ENCODE measurements around the gene C1QTNF3. TPM values are rescaled to one million over a fixed set of nuclear protein-coding genes. Genes with fewer than 3 reads are reported as not detected.
A peak's percentile ranks its signal among the peaks of the same experiment; 100 is the strongest.

Gene C1QTNF3
- total RNA-seq, 1 donor = 1.9 TPM

DNA sequence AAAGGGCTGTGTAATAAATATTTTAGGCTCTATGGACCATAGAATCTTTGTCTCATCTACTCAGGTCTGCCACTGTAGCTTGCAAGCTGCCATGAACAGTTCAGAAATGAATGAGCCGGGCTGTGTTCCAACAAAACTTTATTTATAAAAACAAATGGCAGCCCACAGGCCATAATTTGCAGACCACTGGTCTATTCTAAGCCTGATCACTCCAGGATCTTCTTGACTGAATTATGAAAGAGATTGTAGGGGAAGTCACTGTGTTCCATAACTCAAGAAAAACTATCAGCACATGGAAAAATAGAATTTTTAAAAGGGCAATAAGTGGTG lies 11.4 kb upstream of the C1QTNF3 start:
- DNase-seq (ENCODE audit: low read depth) = no peak
- TF ChIP-seq, protein P1, sequence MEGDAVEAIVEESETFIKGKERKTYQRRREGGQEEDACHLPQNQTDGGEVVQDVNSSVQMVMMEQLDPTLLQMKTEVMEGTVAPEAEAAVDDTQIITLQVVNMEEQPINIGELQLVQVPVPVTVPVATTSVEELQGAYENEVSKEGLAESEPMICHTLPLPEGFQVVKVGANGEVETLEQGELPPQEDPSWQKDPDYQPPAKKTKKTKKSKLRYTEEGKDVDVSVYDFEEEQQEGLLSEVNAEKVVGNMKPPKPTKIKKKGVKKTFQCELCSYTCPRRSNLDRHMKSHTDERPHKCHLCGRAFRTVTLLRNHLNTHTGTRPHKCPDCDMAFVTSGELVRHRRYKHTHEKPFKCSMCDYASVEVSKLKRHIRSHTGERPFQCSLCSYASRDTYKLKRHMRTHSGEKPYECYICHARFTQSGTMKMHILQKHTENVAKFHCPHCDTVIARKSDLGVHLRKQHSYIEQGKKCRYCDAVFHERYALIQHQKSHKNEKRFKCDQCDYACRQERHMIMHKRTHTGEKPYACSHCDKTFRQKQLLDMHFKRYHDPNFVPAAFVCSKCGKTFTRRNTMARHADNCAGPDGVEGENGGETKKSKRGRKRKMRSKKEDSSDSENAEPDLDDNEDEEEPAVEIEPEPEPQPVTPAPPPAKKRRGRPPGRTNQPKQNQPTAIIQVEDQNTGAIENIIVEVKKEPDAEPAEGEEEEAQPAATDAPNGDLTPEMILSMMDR (IDR thresholded peaks at IDR 0.05; ENCODE audit: insufficient read depth, low read length) = no peak
- H3K4me3 ChIP-seq (ENCODE audit: low read depth, low read length) = no peak overlapping the region

DNA sequence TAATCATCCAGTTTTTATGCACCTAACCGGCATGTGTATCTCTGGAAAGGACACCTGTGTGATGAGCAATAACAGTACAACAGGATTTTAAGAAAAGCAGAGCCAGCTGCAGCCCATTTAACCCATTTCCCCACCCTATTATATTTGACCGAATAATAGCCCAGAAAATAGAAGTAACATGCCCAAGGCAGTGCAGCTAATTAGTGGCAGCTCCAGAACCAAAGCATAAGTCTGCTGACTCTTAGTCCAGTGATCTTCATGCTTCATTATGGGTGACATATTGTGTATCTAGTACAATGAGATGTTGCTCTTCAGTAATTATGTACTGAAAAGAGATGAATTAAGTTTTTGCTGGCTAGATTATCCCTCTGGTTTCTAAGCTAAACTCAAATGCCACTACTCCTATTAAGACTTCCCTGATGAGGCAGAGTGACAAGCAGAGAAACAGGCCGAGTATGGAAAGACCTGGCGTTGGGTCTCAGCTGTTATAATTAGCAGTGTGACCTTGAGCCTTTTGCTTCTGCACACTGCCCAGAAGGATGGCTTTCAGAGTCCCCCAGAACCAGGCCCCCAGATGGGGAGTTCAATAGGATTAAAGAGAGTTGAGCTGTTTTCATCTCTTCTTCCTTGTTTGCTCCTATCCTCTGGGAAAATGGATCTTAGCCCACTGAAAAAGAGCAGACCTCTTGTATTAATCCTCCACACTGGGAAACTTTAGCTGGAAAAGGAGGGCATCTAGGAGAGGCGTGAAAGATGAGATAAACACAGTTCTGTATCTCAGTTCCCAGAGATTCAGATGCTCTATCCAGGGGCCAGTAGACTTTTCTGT lies 10.8 kb upstream of the C1QTNF3 start:
- TF ChIP-seq, protein P1 (IDR thresholded peaks at IDR 0.05; ENCODE audit: insufficient read depth, low read length) = no peak

DNA sequence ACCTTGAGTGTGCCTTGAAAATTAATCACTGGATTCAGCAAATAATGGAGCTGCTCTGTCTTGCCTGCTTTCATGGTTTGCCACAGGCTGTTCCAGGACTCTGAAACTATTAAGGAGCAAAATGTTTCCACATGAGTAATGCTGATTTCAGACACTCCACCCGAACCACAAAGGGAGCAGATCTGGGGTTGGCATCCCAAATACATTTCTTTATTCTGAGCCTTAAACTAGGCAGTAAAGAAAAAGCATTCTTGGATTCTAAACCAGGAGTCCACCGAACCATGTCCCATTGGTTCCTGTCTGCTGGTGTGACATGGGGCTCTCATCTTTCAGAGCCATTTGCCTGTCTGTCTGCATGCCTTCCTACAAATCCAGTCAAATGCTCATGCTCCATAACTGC lies 10.1 kb upstream of the C1QTNF3 start:
- TF ChIP-seq, protein P1 (IDR thresholded peaks at IDR 0.05; ENCODE audit: insufficient read depth, low read length) = no peak
- H3K4me3 ChIP-seq (ENCODE audit: low read depth, low read length) = no peak overlapping the region

More for the DNA sequence above, 10.8 kb upstream of the C1QTNF3 start:
- no peak overlapping the region for H3K4me3 ChIP-seq (ENCODE audit: low read depth, low read length)
- no peak for DNase-seq (ENCODE audit: low read depth)

DNA sequence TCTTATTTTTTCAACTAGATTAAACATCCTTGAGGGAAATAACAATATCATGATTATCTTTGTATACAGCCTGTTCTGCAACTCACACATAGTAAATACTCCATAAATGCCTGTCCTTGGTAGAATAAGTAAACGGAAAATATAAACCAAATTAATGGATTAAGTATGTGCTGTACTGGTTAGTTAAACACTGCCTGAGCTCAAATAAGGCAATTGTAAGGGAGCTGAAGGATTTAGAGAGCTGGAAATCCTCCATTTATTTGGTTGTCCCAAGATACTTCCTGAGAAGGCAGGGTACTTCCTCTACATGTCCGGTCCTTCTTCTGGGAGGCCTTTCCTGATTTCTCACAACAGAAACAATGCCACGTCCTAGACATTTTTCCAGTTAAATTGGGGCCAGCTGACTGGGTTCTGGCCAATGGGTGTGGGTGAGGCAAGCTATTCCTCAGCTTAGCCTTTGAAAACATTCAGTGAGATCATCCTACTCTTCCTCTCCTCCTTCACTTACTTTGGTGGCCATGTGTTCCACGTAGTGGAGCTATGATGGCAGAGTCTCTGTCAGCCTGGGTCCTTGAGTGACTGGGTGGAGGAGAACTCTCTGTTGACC lies 8.5 kb upstream of the C1QTNF3 start:
- peak; percentile 49 for DNase-seq (ENCODE audit: low read depth)
- TF ChIP-seq, protein P1 (IDR thresholded peaks at IDR 0.05; ENCODE audit: insufficient read depth, low read length) = no peak
- no peak overlapping the region for H3K4me3 ChIP-seq (ENCODE audit: low read depth, low read length)

More for the DNA sequence above, 10.1 kb upstream of the C1QTNF3 start:
- peak; percentile 93 for DNase-seq (ENCODE audit: low read depth)

DNA sequence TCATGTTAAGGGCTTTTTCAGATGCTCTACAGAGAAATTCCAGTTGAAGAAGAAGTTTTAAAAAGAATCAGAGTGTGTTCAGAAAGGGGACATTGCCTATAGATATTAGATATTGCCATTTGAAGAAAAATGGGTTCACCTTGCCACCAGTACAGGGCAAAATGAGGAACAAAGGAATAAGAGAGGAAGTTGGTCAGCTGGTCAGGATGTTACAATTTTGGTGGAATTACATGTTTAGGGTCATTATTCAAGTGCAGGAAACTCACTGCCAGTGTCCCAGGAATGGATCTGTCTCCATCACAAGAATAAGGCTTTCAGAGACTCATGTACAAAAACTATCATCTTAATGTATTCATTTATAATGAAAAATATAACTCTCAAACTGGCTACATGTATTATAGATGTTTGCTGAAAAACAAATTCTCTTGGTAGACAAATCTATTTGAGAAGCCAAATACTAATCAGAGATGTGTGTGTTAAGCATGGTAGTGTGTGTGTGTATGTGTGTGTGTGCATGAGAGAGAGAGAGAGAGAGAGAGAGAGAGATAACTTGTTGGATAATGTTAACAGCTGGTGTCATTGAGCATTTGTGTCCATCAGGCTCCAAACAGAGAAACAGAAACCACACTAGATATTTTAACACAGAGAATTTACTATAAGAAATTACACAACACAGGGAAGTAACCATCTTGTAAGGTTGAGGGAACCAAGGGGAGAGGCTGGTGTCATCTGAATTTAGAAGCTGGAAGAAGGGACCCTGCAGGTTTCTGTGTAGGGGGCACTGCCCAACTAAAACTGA lies 5.0 kb upstream of the C1QTNF3 start:
- DNase-seq (ENCODE audit: low read depth) = no peak
- TF ChIP-seq, protein P1 (IDR thresholded peaks at IDR 0.05; ENCODE audit: insufficient read depth, low read length) = no peak
- no peak overlapping the region for H3K4me3 ChIP-seq (ENCODE audit: low read depth, low read length)

DNA sequence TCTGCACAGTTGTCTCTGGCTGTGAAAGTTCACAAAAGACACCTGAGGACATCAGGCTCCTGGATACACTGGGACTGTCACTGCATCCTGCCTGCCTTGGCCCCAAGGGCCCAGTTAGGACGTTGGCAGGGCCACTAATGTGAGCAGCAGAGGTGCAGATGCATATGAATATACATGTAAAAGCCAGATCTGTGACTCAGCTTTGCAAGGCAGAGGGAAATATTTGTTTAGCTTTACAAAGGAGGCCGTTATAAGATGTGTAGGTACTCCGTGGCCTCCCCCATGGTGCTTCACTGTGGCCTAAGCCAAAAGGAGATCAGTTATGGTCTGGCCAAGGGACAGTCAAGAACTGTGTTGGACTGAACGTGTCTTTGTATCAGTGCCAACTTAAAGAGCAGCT lies 4.1 kb upstream of the C1QTNF3 start:
- no peak overlapping the region for H3K4me3 ChIP-seq (ENCODE audit: low read depth, low read length)
- DNase-seq (ENCODE audit: low read depth) = no peak
- TF ChIP-seq, protein P1 (IDR thresholded peaks at IDR 0.05; ENCODE audit: insufficient read depth, low read length) = no peak
